HepG2 (cell line): ENCODE data around the gene HAT1. TPM values are rescaled to one million over a fixed set of nuclear protein-coding genes. Genes with fewer than 3 reads are reported as not detected.
A peak's percentile ranks its signal among the peaks of the same experiment; 100 is the strongest.

Experiments
- ARNT2 ChIP-seq: sonication (generic); formaldehyde crosslinking; IDR thresholded peaks from 2 replicates; pipeline ENCODE4 v1.8.0; 2022; ENCODE audit warnings: mild to moderate bottlenecking, low read depth, missing genetic modification reagents, moderate library complexity
- ATF7-NPFF ChIP-seq: sonication (generic); formaldehyde crosslinking; IDR thresholded peaks from 2 replicates; pipeline ENCODE4 v1.8.1; 2023; ENCODE audit warnings: mild to moderate bottlenecking, low read depth, missing genetic modification reagents, moderate library complexity
- CSRNP2 ChIP-seq: sonication (generic); formaldehyde crosslinking; conservative IDR thresholded peaks from 2 replicates; pipeline ENCODE4 v1.8.0; 2022; ENCODE audit warnings: low read depth, missing genetic modification reagents
- EEA1 ChIP-seq: sonication (generic); formaldehyde crosslinking; IDR thresholded peaks from 2 replicates; pipeline ENCODE4 v1.5.1; 2020; ENCODE audit warnings: mild to moderate bottlenecking, missing genetic modification reagents, borderline replicate concordance
- GATAD1 ChIP-seq: IDR thresholded peaks from 2 replicates; pipeline ENCODE4 v1.6.1; 2016; ENCODE audit warnings: missing genetic modification reagents, missing compliant biosample characterization
- HNF1B ChIP-seq: sonication (generic); formaldehyde crosslinking; IDR thresholded peaks from 2 replicates; pipeline ENCODE4 v1.5.1; 2020; ENCODE audit warnings: mild to moderate bottlenecking, moderate library complexity, missing genetic modification reagents
- KDM2A ChIP-seq: sonication (generic); formaldehyde crosslinking; IDR thresholded peaks from 2 replicates; pipeline ENCODE4 v1.4.0; 2020; ENCODE audit warnings: low read depth, missing genetic modification reagents, borderline replicate concordance
- NFE2L1 ChIP-seq: sonication (generic); formaldehyde crosslinking; IDR thresholded peaks from 2 replicates; pipeline ENCODE4 v1.4.0; 2020; ENCODE audit warnings: missing genetic modification reagents, mild to moderate bottlenecking, borderline replicate concordance
- NR0B2 ChIP-seq: sonication (generic); formaldehyde crosslinking; IDR thresholded peaks from 2 replicates; pipeline ENCODE4 v1.4.0; 2020; ENCODE audit warnings: mild to moderate bottlenecking, missing genetic modification reagents
- SNAPC5 ChIP-seq: sonication (generic); formaldehyde crosslinking; IDR thresholded peaks from 2 replicates; pipeline ENCODE4 v1.8.1; 2023; ENCODE audit warnings: mild to moderate bottlenecking, missing genetic modification reagents, borderline replicate concordance
- ZBTB14 ChIP-seq: sonication (generic); formaldehyde crosslinking; IDR thresholded peaks from 2 replicates; pipeline ENCODE4 v1.4.0; 2020; ENCODE audit warnings: missing genetic modification reagents
- ZBTB34 ChIP-seq: sonication (generic); formaldehyde crosslinking; IDR thresholded peaks from 2 replicates; pipeline ENCODE4 v1.8.0; 2022; ENCODE audit warnings: mild to moderate bottlenecking, missing genetic modification reagents
- ZFP37 ChIP-seq: sonication (generic); formaldehyde crosslinking; IDR thresholded peaks from 2 replicates; pipeline ENCODE4 v1.4.0; 2020; ENCODE audit warnings: missing genetic modification reagents, borderline replicate concordance
- ZNF138 ChIP-seq: sonication (generic); formaldehyde crosslinking; IDR thresholded peaks from 2 replicates; pipeline ENCODE4 v1.5.0; 2020; ENCODE audit warnings: mild to moderate bottlenecking, low read depth, missing genetic modification reagents
- ZNF496 ChIP-seq: sonication (generic); formaldehyde crosslinking; IDR thresholded peaks from 2 replicates; pipeline ENCODE4 v1.8.1; 2023; ENCODE audit warnings: mild to moderate bottlenecking, moderate library complexity, missing genetic modification reagents; ENCODE audit not compliant: insufficient replicate concordance
- ZNF567 ChIP-seq: sonication (generic); formaldehyde crosslinking; IDR thresholded peaks from 2 replicates; pipeline ENCODE4 v1.8.1; 2023; ENCODE audit warnings: mild to moderate bottlenecking, missing genetic modification reagents, borderline replicate concordance
- ZNF614 ChIP-seq: IDR thresholded peaks from 2 replicates; pipeline ENCODE4 v1.6.1; 2018; ENCODE audit warnings: missing biosample characterization, missing genetic modification reagents, inconsistent platforms, borderline replicate concordance
- ZNF770 ChIP-seq: sonication (generic); formaldehyde crosslinking; IDR thresholded peaks from 2 replicates; pipeline ENCODE4 v1.5.0; 2020; ENCODE audit warnings: mild to moderate bottlenecking, missing genetic modification reagents
- polyA plus RNA-seq, 8 experiments: library from polyadenylated mRNA; depleted of rRNA in 3 of 8; stranded (reverse) in 7 of 8; unstranded in 1 of 8; fragments of >200 nt; fragmentation: Illumina TruSeq in 4 of 8; extraction: Trizol in 4 of 8; gene quantifications; 2 replicates each; pipeline versions ENCODE4 v1.2.1 to v1.2.3, GENCODE V29; 2011 to 2016; ENCODE audit warnings: low read depth in 4 of 8, missing spikeins in 1 of 8, mixed read lengths in 1 of 8; ENCODE audit not compliant: insufficient read depth in 1 of 8
- total RNA-seq, 5 experiments: library from RNA; depleted of rRNA; stranded (reverse); fragments of >200 nt; fragmentation: Illumina TruSeq; extraction: Trizol; gene quantifications; 2 replicates each; pipeline ENCODE4 v1.2.3, GENCODE V29; 2016; ENCODE audit warnings: low read depth in 1 of 5

The HAT1 gene
- total and polyA plus RNA-seq, 2 of the 13 experiments (the other 11 are each of a cell fraction or from before 2014, with no cell fraction given) = 45.4 to 119 TPM

- TF ChIP-seq ZNF138 (no peak), ZNF770 (peak; percentile 83), ZNF567 (CRISPR knock-in tag) (no peak), ZNF614 (CRISPR knock-in tag) (no peak), ATF7-NPFF (CRISPR knock-in tag) (no peak), ZBTB34 (CRISPR knock-in tag) (no peak), CSRNP2 (CRISPR knock-in tag) (no peak), ZFP37 (no peak), SNAPC5 (0 out of 2 replicates have a peak, but pooled peaks have one; percentile 11), NFE2L1 (CRISPR knock-in tag) (no peak), ZBTB14 (no peak), EEA1 (CRISPR knock-in tag) (no peak), KDM2A (CRISPR knock-in tag) (0 out of 2 replicates have a peak, but pooled peaks have one; percentile 3), GATAD1 (CRISPR knock-in tag) (peak; percentile 74), ZNF496 (CRISPR knock-in tag) (no peak), ARNT2 (0 out of 2 replicates have a peak, but pooled peaks have one; percentile 24), NR0B2 (CRISPR knock-in tag) (no peak), HNF1B (no peak)
Measured at GRCh38 chr2:171923206-171923605, 945 bp downstream of the HAT1 start (continued).
